K562 (cell line): Measurements from ENCODE around the gene CCDC141. TPM values are rescaled to one million over a fixed set of nuclear protein-coding genes. Genes with fewer than 3 reads are reported as not detected.

Source experiments
- ATAC-seq: fragments of 200-7000 bp; cut with Tn5 transposase; 3 replicates; pipeline ENCODE4 v1.9.1; 2020; ENCODE audit warnings: moderate library complexity
- BruUV-seq: library from RNA; stranded (reverse); fragments of 400-500 nt; replicated peaks from 2 replicates; lab custom pipeline; 2021; lab: Mats Ljungman, UMichigan
- CTCF ChIA-PET: fragments of 300-600 bp; formaldehyde crosslinking; extraction: SDS; loops from one replicate; lab custom pipeline; 2021; ENCODE audit warnings: low intra/inter-chr PET ratio; lab: Yijun Ruan, JAX
- POLR2A ChIA-PET: fragments of 300-600, 350-650 bp; sonication (Branson Sonifier 250); formaldehyde crosslinking; extraction: SDS; loops from one replicate; lab custom pipeline; 2021; ENCODE audit warnings: antibody characterized with exemption, inconsistent platforms; lab: Yijun Ruan, JAX
- DNase-seq, 4 experiments: peaks; one replicate each; pipeline versions ENCODE4 v3.0.0 to v3.0.0-alpha.2; 2011 to 2018; ENCODE audit warnings: low spot score in 3 of 4, mixed read lengths in 3 of 4; ENCODE audit errors: extremely low read depth in 1 of 4
- FAIRE-seq: peaks from 2 replicates; lab custom pipeline; 2011; peaks lifted over from hg19 to GRCh38; lab: Jason Lieb, UNC
- H2AFZ ChIP-seq: 2 replicates; pipeline ENCODE4 v1.6.0; 2011; ENCODE audit warnings: low read depth, low read length, control low read depth, inconsistent platforms
- H3K27ac ChIP-seq: fragments of 200-600 bp; 3 replicates; pipeline ENCODE4 v1.8.0; 2011; ENCODE audit warnings: low read depth, mild to moderate bottlenecking, control low read depth, inconsistent platforms, low read length, moderate library complexity, mixed read lengths; ENCODE audit errors: extremely low read depth
- H3K27me3 ChIP-seq, 2 experiments: fragments of 300-600 bp in 1 of 2; 2 replicates in 1 of 2; 3 replicates in 1 of 2; pipeline versions ENCODE4 v1.6.0 to v1.8.0; 2011; ENCODE audit warnings: inconsistent platforms in 2 of 2, low read length in 2 of 2, mild to moderate bottlenecking in 1 of 2, mixed read lengths in 1 of 2, moderate library complexity in 1 of 2; ENCODE audit not compliant: control insufficient read depth in 2 of 2, insufficient read depth in 2 of 2
- H3K36me3 ChIP-seq: fragments of 300-600 bp; 3 replicates; pipeline ENCODE4 v1.8.0; 2011; ENCODE audit warnings: mild to moderate bottlenecking, low read length, inconsistent platforms; ENCODE audit not compliant: control insufficient read depth, insufficient read depth
- H3K4me1 ChIP-seq, 2 experiments: fragments of 200-600 bp in 1 of 2; replicated peaks in 1 of 2; 2 replicates in 1 of 2; 3 replicates in 1 of 2; pipeline versions ENCODE4 v1.5.1 to v1.8.0; 2011; ENCODE audit warnings: inconsistent platforms in 2 of 2, low read length in 2 of 2, mild to moderate bottlenecking in 1 of 2, mixed read lengths in 1 of 2, moderate library complexity in 1 of 2; ENCODE audit not compliant: control insufficient read depth in 2 of 2, insufficient read depth in 2 of 2
- H3K4me2 ChIP-seq: 2 replicates; pipeline ENCODE4 v1.6.1; 2011; ENCODE audit warnings: low read length, control low read depth, inconsistent platforms, mixed read lengths; ENCODE audit not compliant: insufficient read depth
- H3K4me3 ChIP-seq: fragments of 200-600 bp; sonication (generic), shearing (Covaris generic); 2 replicates; pipeline ENCODE4 v1.5.1; 2016; ENCODE audit warnings: control low read depth, inconsistent platforms
- H3K79me2 ChIP-seq: fragments of 200-600 bp; 3 replicates; pipeline ENCODE4 v1.8.0; 2011; ENCODE audit warnings: low read length, inconsistent platforms; ENCODE audit not compliant: control insufficient read depth, insufficient read depth
- H3K9ac ChIP-seq, 2 experiments: 2 replicates each; pipeline versions ENCODE4 v1.6.0 to v1.6.1; 2011; ENCODE audit warnings: low read depth in 2 of 2, low read length in 2 of 2, control low read depth in 1 of 2, inconsistent platforms in 1 of 2, mild to moderate bottlenecking in 1 of 2, mixed read lengths in 1 of 2; ENCODE audit not compliant: insufficient read depth in 1 of 2
- H3K9me1 ChIP-seq: one replicate; pipeline ENCODE4 v1.6.0; 2011; ENCODE audit warnings: inconsistent platforms, mild to moderate bottlenecking, low read length, moderate library complexity; ENCODE audit not compliant: control insufficient read depth, insufficient read depth
- H3K9me3 ChIP-seq: replicated peaks from 2 replicates; pipeline ENCODE4 v1.5.1; 2011; ENCODE audit warnings: low read depth, low read length, inconsistent platforms; ENCODE audit not compliant: control insufficient read depth, insufficient read depth
- H4K20me1 ChIP-seq: replicated peaks from 2 replicates; pipeline ENCODE4 v1.6.1; 2011; ENCODE audit warnings: low read length, inconsistent platforms, mixed read lengths; ENCODE audit not compliant: control insufficient read depth, insufficient read depth
- CC2D1A ChIP-seq: fragments of 450-650 bp; IDR thresholded peaks from 2 replicates; pipeline ENCODE4 v1.6.1; 2017; ENCODE audit warnings: mild to moderate bottlenecking
- CHD2 ChIP-seq: IDR thresholded peaks from 2 replicates; pipeline ENCODE4 v1.6.1; 2011; ENCODE audit warnings: low read depth, low read length
- KLF16 ChIP-seq: IDR thresholded peaks from 2 replicates; pipeline ENCODE4 v1.6.1; 2016; ENCODE audit warnings: antibody characterized with exemption
- NFE2 ChIP-seq: IDR thresholded peaks from 2 replicates; pipeline ENCODE4 v1.6.1; 2014; ENCODE audit warnings: antibody characterized with exemption, low read depth
- NFIX ChIP-seq: fragments of 250-450 bp; sonication (Bioruptor Pico); IDR thresholded peaks from 2 replicates; pipeline ENCODE4 v1.4.0; 2020; ENCODE audit warnings: low read depth, mild to moderate bottlenecking, moderate library complexity
- NUFIP1 ChIP-seq: fragments of 450-650 bp; IDR thresholded peaks from 2 replicates; pipeline ENCODE4 v1.6.1; 2018; ENCODE audit not compliant: partially characterized antibody
- POLR2G ChIP-seq: fragments of 200-400 bp; formaldehyde crosslinking; IDR thresholded peaks from 2 replicates; pipeline ENCODE4 v1.6.1; 2017; ENCODE audit warnings: low read depth, mild to moderate bottlenecking, antibody characterized with exemption, low read length, moderate library complexity
- SETDB1 ChIP-seq: IDR thresholded peaks from one replicate; pipeline ENCODE4 v1.6.1; 2012; ENCODE audit warnings: low read length, control low read depth, inconsistent platforms
- TBP ChIP-seq: optimal IDR thresholded peaks from 2 replicates; pipeline ENCODE3; 2011; ENCODE audit warnings: low read depth, low read length, improper control_type of control experiment
- VEZF1 ChIP-seq: fragments of 200-800 bp; sonication (Bioruptor generic); IDR thresholded peaks from 2 replicates; pipeline ENCODE4 v1.6.1; 2017; ENCODE audit warnings: missing genetic modification characterization, missing compliant biosample characterization
- ZBTB26 ChIP-seq: fragments of 450-650 bp; formaldehyde crosslinking; IDR thresholded peaks from 2 replicates; pipeline ENCODE4 v1.4.0; 2022; ENCODE audit warnings: missing genetic modification characterization
- ZNF311 ChIP-seq: fragments of 250-450 bp; sonication (Bioruptor Pico); IDR thresholded peaks from 2 replicates; pipeline ENCODE4 v1.4.0; 2020; ENCODE audit warnings: mild to moderate bottlenecking, moderate library complexity
- ZNF347 ChIP-seq: fragments of 450-650 bp; formaldehyde crosslinking; IDR thresholded peaks from 2 replicates; pipeline ENCODE4 v1.4.0; 2020; ENCODE audit warnings: low read depth, mild to moderate bottlenecking, moderate library complexity
- ZNF668 ChIP-seq: fragments of 250-450 bp; sonication (Bioruptor Pico); IDR thresholded peaks from 2 replicates; pipeline ENCODE4 v1.8.0; 2022; ENCODE audit warnings: mild to moderate bottlenecking, inconsistent platforms
- ZNF764 ChIP-seq: fragments of 250-450 bp; sonication (Bioruptor Pico); IDR thresholded peaks from 2 replicates; pipeline ENCODE4 v1.4.0; 2020; ENCODE audit warnings: low read depth, mild to moderate bottlenecking, moderate library complexity
- WGBS: fragments of 100-300 bp; shearing (Covaris generic); methylation state at CpG from one replicate; pipeline ENCODE4 v1.1.6; 2016; ENCODE audit warnings: low coverage, mixed read lengths; ENCODE audit not compliant: insufficient coverage; ENCODE audit errors: missing lambda C conversion rate; 5-methylcytosine and 5-hydroxymethylcytosine counted together
- in situ Hi-C: fragments of 300-500 bp; cut with MboI; formaldehyde crosslinking; loops from 4 replicates; pipeline ENCODE4 v1.15.0; 2018; ENCODE audit warnings: inconsistent platforms, mixed read lengths
- intact Hi-C: fragments of 100-400 bp; cut with micrococcal nuclease; formaldehyde crosslinking; loops from 2 replicates; pipeline ENCODE4 v1.14.2; 2022
- polyA plus RNA-seq, 8 experiments: library from polyadenylated mRNA; depleted of rRNA in 4 of 8; stranded (reverse) in 5 of 8; unstranded in 3 of 8; fragments of >200 nt; fragmentation: Nextera tagmentation in 2 of 8; fragmentation: Illumina TruSeq in 1 of 8; extraction: Ambion mirVana in 2 of 8; extraction: Trizol in 1 of 8; gene quantifications; 2 replicates each; pipeline versions ENCODE4 v1.2.1 to v1.2.3, GENCODE V29; 2011 to 2014; ENCODE audit warnings: inconsistent platforms in 1 of 8, missing spikeins in 1 of 8
- total RNA-seq, 7 experiments: library from RNA; depleted of rRNA in 6 of 7; stranded (reverse); fragments of >200 nt in 6 of 7; fragmentation: Illumina TruSeq in 2 of 7; extraction: Trizol in 2 of 7; gene quantifications; 2 replicates each; pipeline versions ENCODE4 v1.2.1 to v1.2.3, GENCODE V29; 2011 to 2021; ENCODE audit warnings: low replicate concordance in 1 of 7
- TF ChIP-seq, protein P1 (sequence below): sonication (generic); formaldehyde crosslinking; IDR thresholded peaks from 2 replicates; pipeline ENCODE4 v1.8.1; 2022; ENCODE audit warnings: missing genetic modification reagents
- TF ChIP-seq, protein P2 (sequence below): fragments of 450-650 bp; IDR thresholded peaks from 2 replicates; pipeline ENCODE4 v1.6.1; 2017; ENCODE audit warnings: mild to moderate bottlenecking, moderate library complexity
- TF ChIP-seq, protein P3 (sequence below): fragments of 250-450 bp; sonication (Bioruptor Pico); IDR thresholded peaks from 2 replicates; pipeline ENCODE4 v1.6.1; 2021; ENCODE audit warnings: mild to moderate bottlenecking

Gene CCDC141
- total and polyA plus RNA-seq, 9 of the 15 experiments (the other 6 are each of a cell fraction or from before 2014, with no cell fraction given): 0.09 TPM; not detected in 8

GRCh38 chr2:178946494-178946893 is 103.4 kb downstream of the CCDC141 start:
- no peaks in the 10 kb centered on the region for H3K27me3 ChIP-seq
- H3K36me3 ChIP-seq: no peaks in the 10 kb centered on the region
- FAIRE-seq: no peak
- no peak overlapping the region for H2AFZ ChIP-seq
- no TSS peak for BruUV-seq
- WGBS: 0% methylated on average over 3 of the region's 3 CpGs
- H3K4me2 ChIP-seq: no peak overlapping the region
- H4K20me1 ChIP-seq: no peaks in the 10 kb centered on the region
- H3K4me1 ChIP-seq: no peaks in the 10 kb centered on the region
- CTCF ChIA-PET: no interaction called here
- H3K9me3 ChIP-seq: no peaks in the 10 kb centered on the region
- in situ Hi-C loops (no loop called here), intact Hi-C loops (no loop called here)
- no peak for ATAC-seq
- POLR2A ChIA-PET: no interaction called here
- H3K4me3 ChIP-seq: no peak overlapping the region
- no peak for DNase-seq
- H3K9ac ChIP-seq: no peak overlapping the region
- no peaks in the 10 kb centered on the region for H3K9me1 ChIP-seq
- H3K27ac ChIP-seq: no peak overlapping the region
- H3K79me2 ChIP-seq: no peaks in the 10 kb centered on the region
- no peak for TF ChIP-seq KLF16
- TF ChIP-seq ZNF668 (CRISPR knock-in tag): no peak
- TF ChIP-seq CHD2: no peak
- TF ChIP-seq POLR2G: no peak
- TF ChIP-seq, protein P1, sequence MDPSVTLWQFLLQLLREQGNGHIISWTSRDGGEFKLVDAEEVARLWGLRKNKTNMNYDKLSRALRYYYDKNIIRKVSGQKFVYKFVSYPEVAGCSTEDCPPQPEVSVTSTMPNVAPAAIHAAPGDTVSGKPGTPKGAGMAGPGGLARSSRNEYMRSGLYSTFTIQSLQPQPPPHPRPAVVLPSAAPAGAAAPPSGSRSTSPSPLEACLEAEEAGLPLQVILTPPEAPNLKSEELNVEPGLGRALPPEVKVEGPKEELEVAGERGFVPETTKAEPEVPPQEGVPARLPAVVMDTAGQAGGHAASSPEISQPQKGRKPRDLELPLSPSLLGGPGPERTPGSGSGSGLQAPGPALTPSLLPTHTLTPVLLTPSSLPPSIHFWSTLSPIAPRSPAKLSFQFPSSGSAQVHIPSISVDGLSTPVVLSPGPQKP (CRISPR knock-in tag): no peak
- TF ChIP-seq TBP: no peak
- TF ChIP-seq SETDB1: no peak
- TF ChIP-seq, protein P2, sequence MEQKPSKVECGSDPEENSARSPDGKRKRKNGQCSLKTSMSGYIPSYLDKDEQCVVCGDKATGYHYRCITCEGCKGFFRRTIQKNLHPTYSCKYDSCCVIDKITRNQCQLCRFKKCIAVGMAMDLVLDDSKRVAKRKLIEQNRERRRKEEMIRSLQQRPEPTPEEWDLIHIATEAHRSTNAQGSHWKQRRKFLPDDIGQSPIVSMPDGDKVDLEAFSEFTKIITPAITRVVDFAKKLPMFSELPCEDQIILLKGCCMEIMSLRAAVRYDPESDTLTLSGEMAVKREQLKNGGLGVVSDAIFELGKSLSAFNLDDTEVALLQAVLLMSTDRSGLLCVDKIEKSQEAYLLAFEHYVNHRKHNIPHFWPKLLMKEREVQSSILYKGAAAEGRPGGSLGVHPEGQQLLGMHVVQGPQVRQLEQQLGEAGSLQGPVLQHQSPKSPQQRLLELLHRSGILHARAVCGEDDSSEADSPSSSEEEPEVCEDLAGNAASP: no peak
- no peak for TF ChIP-seq VEZF1 (CRISPR knock-in tag)
- TF ChIP-seq ZBTB26 (CRISPR knock-in tag): no peak
- no peak for TF ChIP-seq ZNF347 (CRISPR knock-in tag)
- TF ChIP-seq ZNF764 (CRISPR knock-in tag): no peak
- TF ChIP-seq, protein P3, sequence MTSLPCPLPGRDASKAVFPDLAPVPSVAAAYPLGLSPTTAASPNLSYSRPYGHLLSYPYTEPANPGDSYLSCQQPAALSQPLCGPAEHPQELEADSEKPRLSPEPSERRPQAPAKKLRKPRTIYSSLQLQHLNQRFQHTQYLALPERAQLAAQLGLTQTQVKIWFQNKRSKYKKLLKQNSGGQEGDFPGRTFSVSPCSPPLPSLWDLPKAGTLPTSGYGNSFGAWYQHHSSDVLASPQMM (CRISPR knock-in tag): no peak
- TF ChIP-seq NUFIP1: no peak
- no peak for TF ChIP-seq CC2D1A
- TF ChIP-seq NFIX: no peak
- no peak for TF ChIP-seq ZNF311
- TF ChIP-seq NFE2: no peak
